ENCODE results near the gene TGM2.

Gene TGM2

DNA sequence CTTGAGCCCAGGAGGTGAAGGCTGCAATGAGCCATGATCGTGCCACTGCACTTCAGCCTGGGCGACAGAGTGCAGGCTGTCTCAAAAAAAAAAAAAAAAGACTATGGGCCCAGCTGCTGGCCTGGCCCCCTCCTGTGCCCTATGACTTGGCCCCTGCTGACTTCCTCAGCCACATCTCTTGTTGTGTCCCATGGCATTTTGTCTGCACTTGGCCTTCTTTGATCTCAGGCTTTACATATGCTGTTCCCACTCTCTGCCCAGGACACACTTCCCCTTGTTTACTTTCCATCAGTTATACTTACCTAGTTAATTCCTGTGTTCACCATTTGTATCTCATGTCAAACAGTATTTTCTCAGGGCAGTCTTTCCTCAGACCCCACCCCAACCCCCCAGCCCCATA is 87.0 kb downstream of the TGM2 start:
- DNase-seq (ENCODE audit: insufficient read length, low spot score) (no peak), FAIRE-seq (no peak)
- no peak for TF ChIP-seq POLR2A (IDR thresholded peaks at IDR 0.05; ENCODE audit: low read depth, low read length)

Measured in H54 (cell line).